Panc1 (cell line): ENCODE measurements around the gene MICAL2. TPM values are rescaled to one million over a fixed set of nuclear protein-coding genes. Genes with fewer than 3 reads are reported as not detected.

Experiments used
- ATAC-seq: fragments of 200-7000 bp; cut with Tn5 transposase; 2 replicates; pipeline ENCODE4 v1.9.1; 2020; ENCODE audit warnings: mild to moderate bottlenecking, moderate library complexity
- BruUV-seq: library from RNA; stranded (reverse); fragments of 400-500 nt; replicated peaks from 2 replicates; lab custom pipeline; 2021; lab: Mats Ljungman, UMichigan
- CTCF ChIA-PET: fragments of 300-600 bp; sonication (Branson Sonifier 250); formaldehyde crosslinking; loops from one replicate; lab custom pipeline; 2022; ENCODE audit warnings: antibody characterized with exemption; lab: Charles Lee
- POLR2A ChIA-PET: fragments of 300-600 bp; sonication (Branson Sonifier 250); formaldehyde crosslinking; loops from one replicate; lab custom pipeline; 2022; ENCODE audit warnings: antibody characterized with exemption; lab: Charles Lee
- DNase-seq: peaks from one replicate; pipeline ENCODE4 v3.0.0-alpha.2; 2010; ENCODE audit warnings: low read depth, low spot score
- H3K27ac ChIP-seq: 2 replicates; pipeline ENCODE4 v1.5.1; 2011; ENCODE audit warnings: mild to moderate bottlenecking, low read length, inconsistent platforms
- H3K27me3 ChIP-seq: fragments of 200-500 bp; sonication (Bioruptor generic); 2 replicates; pipeline ENCODE4 v1.6.0; 2014; ENCODE audit warnings: low read length, inconsistent platforms; ENCODE audit not compliant: control insufficient read depth, insufficient read depth
- H3K36me3 ChIP-seq: fragments of 200-500 bp; sonication (Bioruptor generic); 2 replicates; pipeline ENCODE4 v1.5.1; 2014; ENCODE audit warnings: inconsistent platforms, mild to moderate bottlenecking, low read length, moderate library complexity; ENCODE audit not compliant: control insufficient read depth, insufficient read depth
- H3K4me1 ChIP-seq: 2 replicates; pipeline ENCODE4 v1.5.1; 2011; ENCODE audit warnings: inconsistent platforms, mild to moderate bottlenecking, low read length, moderate library complexity; ENCODE audit not compliant: control insufficient read depth, insufficient read depth
- H3K4me3 ChIP-seq, 2 experiments: 2 replicates each; pipeline ENCODE4 v1.5.1; 2011 to 2012; ENCODE audit warnings: low read depth in 2 of 2, low read length in 2 of 2, mild to moderate bottlenecking in 2 of 2, inconsistent platforms in 1 of 2, moderate library complexity in 1 of 2
- H3K9me3 ChIP-seq: fragments of 200-500 bp; sonication (Bioruptor generic); 2 replicates; pipeline ENCODE4 v1.5.1; 2014; ENCODE audit warnings: low read depth, mild to moderate bottlenecking, inconsistent platforms, low read length, moderate library complexity; ENCODE audit not compliant: control insufficient read depth, insufficient read depth
- POLR2AphosphoS5 ChIP-seq: IDR thresholded peaks from 2 replicates; pipeline ENCODE4 v1.6.1; 2012; ENCODE audit warnings: mild to moderate bottlenecking, low read depth, low read length, moderate library complexity
- SIN3A ChIP-seq: IDR thresholded peaks from 2 replicates; pipeline ENCODE4 v1.6.1; 2012; ENCODE audit warnings: low read depth, mild to moderate bottlenecking, low read length, moderate library complexity, borderline replicate concordance; ENCODE audit not compliant: insufficient read depth
- TCF7L2 ChIP-seq: IDR thresholded peaks from 2 replicates; pipeline ENCODE4 v1.6.1; 2011; ENCODE audit warnings: mild to moderate bottlenecking, low read depth, low read length, inconsistent platforms
- in situ Hi-C: cut with HindIII; loops from 2 replicates; pipeline ENCODE4 v1.10.0; 2016; ENCODE audit warnings: low sequenced_read_pairs, low pct_unique_long_range_greater_than_20kb
- intact Hi-C: fragments of 100-400 bp; cut with micrococcal nuclease; formaldehyde crosslinking; loops from one replicate; pipeline ENCODE4 v1.10.0; 2022; ENCODE audit not compliant: unreplicated experiment
- total RNA-seq: library from RNA; stranded (reverse); gene quantifications from one replicate; pipeline ENCODE4 v1.2.1, GENCODE V29; 2021; ENCODE audit not compliant: unreplicated experiment
- TF ChIP-seq, protein P1 (sequence below): fragments of 450-650 bp; IDR thresholded peaks from 2 replicates; pipeline ENCODE4 v1.5.1; 2017; ENCODE audit warnings: mild to moderate bottlenecking
- TF ChIP-seq, protein P2 (sequence below), 2 experiments: IDR thresholded peaks; 2 replicates each; pipeline ENCODE4 v1.6.1; 2011 to 2012; ENCODE audit warnings: low read depth in 2 of 2, control low read depth in 1 of 2, low read length in 1 of 2, mild to moderate bottlenecking in 1 of 2, moderate library complexity in 1 of 2; ENCODE audit not compliant: insufficient read depth in 1 of 2

MICAL2 gene
- total RNA-seq, 1 experiment from 2014 or later = 199 TPM

DNA sequence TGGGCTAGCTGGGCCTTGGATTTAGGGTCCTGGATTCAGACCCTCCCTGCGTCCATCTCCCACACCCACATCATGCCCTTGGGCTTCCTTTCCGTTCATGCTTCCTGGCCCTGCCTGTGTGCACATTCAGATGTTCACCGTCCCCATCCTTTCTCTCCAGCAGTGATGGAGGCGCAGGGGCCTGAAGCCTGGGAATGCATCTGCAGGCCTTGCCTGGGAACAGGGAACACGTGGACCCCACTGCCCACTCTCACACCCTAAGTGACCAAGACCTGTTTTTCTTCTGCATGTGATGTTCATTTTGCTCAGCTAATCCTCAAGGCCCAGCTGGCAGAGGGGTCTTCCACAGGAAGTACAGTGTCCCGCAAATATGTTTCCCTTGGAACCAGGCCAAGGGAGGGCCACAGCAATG lies 175.4 kb downstream of the MICAL2 start:
- POLR2A ChIA-PET = no interaction called here

DNA sequence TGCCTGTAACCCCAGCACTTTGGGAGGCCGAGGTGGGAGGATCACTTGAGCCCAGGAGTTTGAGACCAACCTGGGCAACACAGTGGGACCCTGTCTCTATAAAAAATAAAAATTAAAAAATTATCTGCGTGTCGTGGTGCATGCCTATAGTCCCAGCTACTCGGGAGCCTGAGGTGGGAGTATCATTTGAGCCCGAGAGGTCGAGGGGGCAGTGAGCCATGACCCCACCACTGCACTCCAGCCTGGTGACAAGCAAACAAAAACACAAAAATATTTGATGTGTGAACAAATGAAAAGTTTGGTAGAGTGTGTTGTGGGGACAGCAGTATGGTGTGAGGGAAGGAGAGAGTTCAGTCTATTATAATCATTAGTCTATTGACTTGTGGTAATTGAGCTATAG lies 176.2 kb downstream of the MICAL2 start:
- no peak for ATAC-seq
- Histone ChIP-seq H3K27me3 (no peaks in the 10 kb centered on the region), H3K4me1 (peaks cover 45% of the 10 kb centered on the region), H3K27ac (peak overlapping the region; percentile 76), H3K9me3 (no peaks in the 10 kb centered on the region), H3K36me3 (no peaks in the 10 kb centered on the region), H3K4me3 (no peak overlapping the region)
- in situ Hi-C loops = no loop called here
- intact Hi-C loops = no loop called here
- ChIA-PET POLR2A (interaction anchor here (0.6 kb wide), 1 partner anchor 486 kb away, joined by 3 read pairs; no protein-coding TSS in a partner anchor), CTCF (interaction anchor here (0.6 to 0.8 kb wide), 7 partner anchors 37 to 404 kb away, joined by 3 to 5 read pairs (median 3); no protein-coding TSS in a partner anchor)
- no peak for TF ChIP-seq SIN3A
- no peak for TF ChIP-seq TCF7L2
- TF ChIP-seq POLR2AphosphoS5 = no peak
- TF ChIP-seq, protein P1, sequence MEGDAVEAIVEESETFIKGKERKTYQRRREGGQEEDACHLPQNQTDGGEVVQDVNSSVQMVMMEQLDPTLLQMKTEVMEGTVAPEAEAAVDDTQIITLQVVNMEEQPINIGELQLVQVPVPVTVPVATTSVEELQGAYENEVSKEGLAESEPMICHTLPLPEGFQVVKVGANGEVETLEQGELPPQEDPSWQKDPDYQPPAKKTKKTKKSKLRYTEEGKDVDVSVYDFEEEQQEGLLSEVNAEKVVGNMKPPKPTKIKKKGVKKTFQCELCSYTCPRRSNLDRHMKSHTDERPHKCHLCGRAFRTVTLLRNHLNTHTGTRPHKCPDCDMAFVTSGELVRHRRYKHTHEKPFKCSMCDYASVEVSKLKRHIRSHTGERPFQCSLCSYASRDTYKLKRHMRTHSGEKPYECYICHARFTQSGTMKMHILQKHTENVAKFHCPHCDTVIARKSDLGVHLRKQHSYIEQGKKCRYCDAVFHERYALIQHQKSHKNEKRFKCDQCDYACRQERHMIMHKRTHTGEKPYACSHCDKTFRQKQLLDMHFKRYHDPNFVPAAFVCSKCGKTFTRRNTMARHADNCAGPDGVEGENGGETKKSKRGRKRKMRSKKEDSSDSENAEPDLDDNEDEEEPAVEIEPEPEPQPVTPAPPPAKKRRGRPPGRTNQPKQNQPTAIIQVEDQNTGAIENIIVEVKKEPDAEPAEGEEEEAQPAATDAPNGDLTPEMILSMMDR = no peak
- TF ChIP-seq, protein P2, sequence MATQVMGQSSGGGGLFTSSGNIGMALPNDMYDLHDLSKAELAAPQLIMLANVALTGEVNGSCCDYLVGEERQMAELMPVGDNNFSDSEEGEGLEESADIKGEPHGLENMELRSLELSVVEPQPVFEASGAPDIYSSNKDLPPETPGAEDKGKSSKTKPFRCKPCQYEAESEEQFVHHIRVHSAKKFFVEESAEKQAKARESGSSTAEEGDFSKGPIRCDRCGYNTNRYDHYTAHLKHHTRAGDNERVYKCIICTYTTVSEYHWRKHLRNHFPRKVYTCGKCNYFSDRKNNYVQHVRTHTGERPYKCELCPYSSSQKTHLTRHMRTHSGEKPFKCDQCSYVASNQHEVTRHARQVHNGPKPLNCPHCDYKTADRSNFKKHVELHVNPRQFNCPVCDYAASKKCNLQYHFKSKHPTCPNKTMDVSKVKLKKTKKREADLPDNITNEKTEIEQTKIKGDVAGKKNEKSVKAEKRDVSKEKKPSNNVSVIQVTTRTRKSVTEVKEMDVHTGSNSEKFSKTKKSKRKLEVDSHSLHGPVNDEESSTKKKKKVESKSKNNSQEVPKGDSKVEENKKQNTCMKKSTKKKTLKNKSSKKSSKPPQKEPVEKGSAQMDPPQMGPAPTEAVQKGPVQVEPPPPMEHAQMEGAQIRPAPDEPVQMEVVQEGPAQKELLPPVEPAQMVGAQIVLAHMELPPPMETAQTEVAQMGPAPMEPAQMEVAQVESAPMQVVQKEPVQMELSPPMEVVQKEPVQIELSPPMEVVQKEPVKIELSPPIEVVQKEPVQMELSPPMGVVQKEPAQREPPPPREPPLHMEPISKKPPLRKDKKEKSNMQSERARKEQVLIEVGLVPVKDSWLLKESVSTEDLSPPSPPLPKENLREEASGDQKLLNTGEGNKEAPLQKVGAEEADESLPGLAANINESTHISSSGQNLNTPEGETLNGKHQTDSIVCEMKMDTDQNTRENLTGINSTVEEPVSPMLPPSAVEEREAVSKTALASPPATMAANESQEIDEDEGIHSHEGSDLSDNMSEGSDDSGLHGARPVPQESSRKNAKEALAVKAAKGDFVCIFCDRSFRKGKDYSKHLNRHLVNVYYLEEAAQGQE (IDR thresholded peaks at IDR 0.05; ENCODE audit: insufficient read depth in 1 of 2, low read depth in 2 of 2, low read length in 1 of 2) = no peak
- DNase-seq = no peak
- no TSS peak for BruUV-seq

More for the DNA sequence above, 175.4 kb downstream of the MICAL2 start:
- no TSS peak for BruUV-seq
- ATAC-seq (no peak), DNase-seq (no peak)
- Histone ChIP-seq H3K9me3 (no peaks in the 10 kb centered on the region), H3K27ac (peak overlapping the region; percentile 60; the same call in 1 of the 2 replicates), H3K36me3 (no peaks in the 10 kb centered on the region), H3K4me3 (no peak overlapping the region), H3K27me3 (no peaks in the 10 kb centered on the region), H3K4me1 (peaks cover 45% of the 10 kb centered on the region)
- no peak for TF ChIP-seq SIN3A
- TF ChIP-seq POLR2AphosphoS5 = no peak
- no peak for TF ChIP-seq TCF7L2
- TF ChIP-seq, protein P1 = no peak
- TF ChIP-seq, protein P2 (IDR thresholded peaks at IDR 0.05; ENCODE audit: insufficient read depth in 1 of 2, low read depth in 2 of 2, low read length in 1 of 2) = no peak
- in situ Hi-C loops = no loop called here
- intact Hi-C loops = no loop called here
- CTCF ChIA-PET = no interaction called here
